Stimulated activated CD4-positive, alpha-beta T cell treated with anti-CD3 and anti-CD28 coated beads, TNF-alpha, amount 100 ng/mL, for 24 hours (primary cell): ENCODE measurements around the gene KIF13A.
"Not testable (repeated sequence)": the region's sequence is repeated elsewhere in the genome, so short reads cannot be mapped to it uniquely, and the experiment has no call there.

Experiments
- DNase-seq, 3 experiments: peaks; one replicate each; pipeline ENCODE4 v3.0.0-alpha.2; 2020; ENCODE audit warnings: low read depth in 3 of 3

The KIF13A gene

GRCh38 chr6:17871189-17871519 lies 116.3 kb downstream of the KIF13A start:
- no peak for DNase-seq

- no peak for DNase-seq
Measured at GRCh38 chr6:17870300-17871188, 116.9 kb downstream of the KIF13A start.

GRCh38 chr6:17869753-17870050 lies 117.7 kb downstream of the KIF13A start:
- DNase-seq = no peak

- no peak for DNase-seq
Measured at GRCh38 chr6:17869010-17869752, 118.3 kb downstream of the KIF13A start.

GRCh38 chr6:17867880-17868279 lies 119.6 kb downstream of the KIF13A start:
- no peak for DNase-seq

GRCh38 chr6:17866876-17867444 lies 120.5 kb downstream of the KIF13A start:
- no peak for DNase-seq

GRCh38 chr6:17865798-17866725 lies 121.4 kb downstream of the KIF13A start:
- DNase-seq = no peak

- no peak for DNase-seq
Measured at GRCh38 chr6:17865243-17865642, 122.2 kb downstream of the KIF13A start.

GRCh38 chr6:17863901-17864754 lies 123.3 kb downstream of the KIF13A start:
- no peak for DNase-seq

GRCh38 chr6:17861361-17861760 lies 126.1 kb downstream of the KIF13A start:
- DNase-seq = no peak

- DNase-seq = no peak
Measured at GRCh38 chr6:17859846-17860245, 127.6 kb downstream of the KIF13A start.

- DNase-seq = no peak
Measured at GRCh38 chr6:17858584-17858983, 128.9 kb downstream of the KIF13A start.

GRCh38 chr6:17857188-17857587 lies 130.2 kb downstream of the KIF13A start:
- DNase-seq = not testable (repeated sequence)

- DNase-seq = no peak
Measured at GRCh38 chr6:17856306-17856705, 131.1 kb downstream of the KIF13A start.

- DNase-seq = no peak
Measured at GRCh38 chr6:17855381-17855780, 132.1 kb downstream of the KIF13A start.

GRCh38 chr6:17853533-17853932 lies 133.9 kb downstream of the KIF13A start:
- DNase-seq = no peak

GRCh38 chr6:17851720-17852161 lies 135.7 kb downstream of the KIF13A start:
- no peak for DNase-seq

- DNase-seq = no peak
Measured at GRCh38 chr6:17851001-17851719, 136.3 kb downstream of the KIF13A start.

GRCh38 chr6:17850281-17850680 lies 137.2 kb downstream of the KIF13A start:
- DNase-seq = no peak

- no peak for DNase-seq
Measured at GRCh38 chr6:17847203-17847760, 140.2 kb downstream of the KIF13A start.
